Heart left ventricle (tissue), 16 donors: ENCODE results near the gene KRT6B. TPM values are rescaled to one million over a fixed set of nuclear protein-coding genes. Genes with fewer than 3 reads are reported as not detected.
A peak's percentile ranks its signal among the peaks of the same experiment; 100 is the strongest.

Experiments used
- ATAC-seq, 4 donors: fragments of 200-7000 bp; cut with Tn5 transposase; one replicate each; pipeline ENCODE4 v1.9.1; 2020 to 2022; ENCODE audit warnings: moderate library complexity in 4 of 4, mild to moderate bottlenecking in 3 of 4, moderate number of reproducible peaks in 1 of 4
- DNase-seq, 5 donors: peaks; one replicate each; pipeline ENCODE4 v3.0.0-alpha.2; 2020
- H3K27ac ChIP-seq, 12 donors: fragments of 200-600 bp; sonication (generic) in 4 of 12; one replicate each; pipeline versions ENCODE4 v1.5.0 to v1.8.0; 2016 to 2022; ENCODE audit warnings: mild to moderate bottlenecking in 2 of 12
- H3K27me3 ChIP-seq, 9 donors: fragments of 200-600 bp; sonication (generic) in 2 of 9; one replicate each; pipeline versions ENCODE4 v1.5.1 to v1.8.0; 2016 to 2022; ENCODE audit warnings: mild to moderate bottlenecking in 3 of 9
- H3K36me3 ChIP-seq, 9 donors: fragments of 200-600 bp; sonication (generic) in 2 of 9; one replicate each; pipeline versions ENCODE4 v1.5.0 to v1.8.0; 2018 to 2022; ENCODE audit warnings: mild to moderate bottlenecking in 2 of 9
- H3K4me1 ChIP-seq, 12 donors: fragments of 200-600 bp; sonication (generic) in 4 of 12; one replicate each; pipeline versions ENCODE4 v1.5.0 to v1.8.0; 2016 to 2022; ENCODE audit warnings: mild to moderate bottlenecking in 3 of 12
- H3K4me3 ChIP-seq, 12 donors: fragments of 200-600 bp; sonication (generic) in 4 of 12; one replicate each; pipeline versions ENCODE4 v1.5.0 to v1.8.0; 2017 to 2022; ENCODE audit warnings: mild to moderate bottlenecking in 9 of 12, moderate library complexity in 4 of 12
- H3K9me3 ChIP-seq, 12 donors: fragments of 200-600 bp; sonication (generic) in 4 of 12; one replicate each; pipeline versions ENCODE4 v1.5.0 to v1.8.0; 2016 to 2022; ENCODE audit warnings: mild to moderate bottlenecking in 1 of 12
- CTCF ChIP-seq, 12 donors: fragments of 200-600 bp; sonication (generic) in 4 of 12; IDR thresholded peaks; one replicate each; pipeline versions ENCODE4 v1.5.0 to v1.8.0; 2018 to 2022; ENCODE audit warnings: antibody characterized with exemption in 12 of 12, mild to moderate bottlenecking in 5 of 12
- POLR2A ChIP-seq, 2 donors: fragments of 450-650 bp; IDR thresholded peaks; one replicate each; pipeline ENCODE4 v1.6.1; 2017; ENCODE audit warnings: antibody characterized with exemption in 2 of 2, mild to moderate bottlenecking in 2 of 2, moderate library complexity in 2 of 2
- WGBS, 4 donors: extraction: QIAGEN DNeasy Blood & Tissue Kit in 2 of 4; methylation state at CpG; one replicate each; pipeline versions ENCODE4 v1.1.5 to v1.1.7; 2013 to 2018; 5-methylcytosine and 5-hydroxymethylcytosine counted together
- intact Hi-C, 10 donors: fragments of 100-400 bp; cut with DNase I; formaldehyde crosslinking; loops; one replicate each; pipeline versions ENCODE4 v1.11.1 to v1.14.2; 2022
- polyA plus RNA-seq, 2 donors: library from polyadenylated mRNA; stranded (reverse); fragments of 200-250 nt; gene quantifications; one replicate each; pipeline ENCODE4 v1.2.3, GENCODE V29; 2013
- total RNA-seq, 9 donors: library from RNA; depleted of rRNA in 2 of 9; stranded (reverse); fragments of >200 nt in 2 of 9; fragmentation: NEBNext Ultra II Directional in 3 of 9; extraction: Animal tissue kit (Norgen Biotek cat#: 25700) in 3 of 9; gene quantifications; one replicate each; pipeline versions ENCODE4 v1.1.0 to v1.2.4, GENCODE V29; 2016 to 2023
- donor health status: ischemic (EF 13 %, LVEDD 7.1; RV severe dilation, severe dysfunction).
- donor health status: healthy with polysubstance abuse.
- donor health status: DM: no; HTN: yes; CAD: no.
- donor health status: DM: no; HTN: no; CAD: no.
- donor health status: ischemic (EF 25% LVEDD 6.9; RV normal size, moderate dysfunction).
- donor health status: ischemic (EF 25% LVEDD 5.7; RV mildly dilated, moderate dysfunction).
- donor health status: healthy.
- donor health status: DM: yes; HTN: yes; CAD: no.
- donor health status: ischemic (EF 35%, LVEDD 5.7; RV mildly dilated, moderate dysfunction).
- donor health status: nonischemic (EF 11% LVEDD 7.7; RV severe dilation, severe dysfunction).
- donor health status: DM: yes; HTN: yes; CAD: no.
- donor health status: PGD.
- donor health status: ischemic (EF 29% LVEDD 5.4; RV normal size, mild dysfunction).
- donor health status: nonischemic (EF 23%, LVEDD 6.1; RV moderate dilation, normal function).

The KRT6B gene
- total and polyA plus RNA-seq, 11 donors, result not detected

DNA sequence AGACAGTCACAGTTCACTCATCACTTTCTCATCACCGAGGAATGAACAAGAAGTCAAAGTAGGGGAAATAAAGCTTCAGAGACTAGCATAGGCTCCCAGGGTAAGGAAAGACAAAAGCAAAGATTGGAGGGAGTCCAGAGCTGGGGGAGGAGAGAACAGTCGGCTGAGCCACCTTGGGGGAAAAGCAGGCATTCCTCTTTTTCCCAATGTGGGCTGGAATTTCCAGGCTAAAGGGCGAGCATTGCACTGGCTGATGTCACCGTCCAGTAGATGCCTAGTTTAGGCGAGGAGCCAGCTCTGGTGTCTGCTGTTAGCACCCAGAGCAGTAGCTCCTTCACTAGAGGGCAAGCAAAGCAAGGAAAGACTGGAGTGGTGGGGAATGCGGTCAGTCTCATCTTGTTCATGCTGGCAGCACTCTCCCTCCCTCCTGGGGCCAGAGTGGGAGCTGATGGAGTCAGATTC lies 9.3 kb downstream of the KRT6B start:
- Histone ChIP-seq H3K27ac (no peak overlapping the region), H3K4me1 (no peaks in the 10 kb centered on the region), H3K27me3 (peaks cover 0 to 22% (median 2%) of the 10 kb centered on the region in 9 donors), H3K36me3 (no peaks in the 10 kb centered on the region), H3K4me3 (no peak overlapping the region), H3K9me3 (no peaks in the 10 kb centered on the region)
- DNase-seq (peak in 2 of 5 donors; percentile 47 to 52), ATAC-seq (peak in 3 of 4 donors; percentile 39 to 62 (median 57))
- WGBS, 4 donors, result 22 to 30% (median 23%) methylated on average over 6 of the region's 6 CpGs
- intact Hi-C loops, result no loop called here
- TF ChIP-seq POLR2A (IDR thresholded peaks at IDR 0.05) (no peak), CTCF (IDR thresholded peaks at IDR 0.05) (no peak)

GRCh38 chr12:52441320-52441911 lies 10.5 kb downstream of the KRT6B start:
- Histone ChIP-seq H3K36me3 (no peaks in the 10 kb centered on the region), H3K27ac (no peak overlapping the region), H3K9me3 (no peaks in the 10 kb centered on the region), H3K4me1 (no peaks in the 10 kb centered on the region), H3K27me3 (peaks cover 0 to 22% (median 2%) of the 10 kb centered on the region in 9 donors), H3K4me3 (no peak overlapping the region)
- ATAC-seq (no peak), DNase-seq (no peak)
- TF ChIP-seq CTCF (IDR thresholded peaks at IDR 0.05) (no peak), POLR2A (IDR thresholded peaks at IDR 0.05) (no peak)
- 53 to 73% (median 57%) methylated on average over 9 of the region's 9 CpGs for WGBS, 4 donors
- intact Hi-C loops, result no loop called here

- Histone ChIP-seq H3K9me3 (no peaks in the 10 kb centered on the region), H3K4me3 (no peak overlapping the region), H3K27me3 (peaks cover 0 to 22% (median 2%) of the 10 kb centered on the region in 9 donors), H3K4me1 (no peaks in the 10 kb centered on the region), H3K27ac (no peak overlapping the region), H3K36me3 (no peaks in the 10 kb centered on the region)
- ATAC-seq (peak in 1 of 4 donors; percentile 19), DNase-seq (no peak)
- intact Hi-C loops, result no loop called here
- TF ChIP-seq CTCF (IDR thresholded peaks at IDR 0.05), result no peak
- no peak for TF ChIP-seq POLR2A (IDR thresholded peaks at IDR 0.05)
- 83 to 94% (median 86%) methylated on average over 3 to 5 of the region's 5 CpGs for WGBS, 4 donors
These were observed 11.1 kb downstream of the KRT6B start for GRCh38 chr12:52440821-52441319.

- DNase-seq (no peak), ATAC-seq (no peak)
- Histone ChIP-seq H3K4me3 (no peak overlapping the region), H3K27me3 (peaks cover 0 to 26% (median 0%) of the 10 kb centered on the region in 9 donors), H3K36me3 (no peaks in the 10 kb centered on the region), H3K4me1 (no peaks in the 10 kb centered on the region), H3K27ac (no peak overlapping the region), H3K9me3 (no peaks in the 10 kb centered on the region)
- TF ChIP-seq POLR2A (IDR thresholded peaks at IDR 0.05) (no peak), CTCF (IDR thresholded peaks at IDR 0.05) (no peak)
- intact Hi-C loops, result no loop called here
- WGBS, 4 donors, result 64 to 74% (median 73%) methylated on average over 2 of the region's 2 CpGs
These were observed 12.1 kb downstream of the KRT6B start for GRCh38 chr12:52439845-52440244.
